Sigmoid colon (tissue), 7 donors: ENCODE results near the gene PRAMEF33. TPM values are rescaled to one million over a fixed set of nuclear protein-coding genes. Genes with fewer than 3 reads are reported as not detected.
"Not testable (repeated sequence)": the region's sequence is repeated elsewhere in the genome, so short reads cannot be mapped to it uniquely, and the experiment has no call there.

Experiments
- DNase-seq: peaks from one replicate; pipeline ENCODE4 v3.0.0-alpha.2; 2019
- H3K27ac ChIP-seq, 4 donors: fragments of 200-600 bp; sonication (generic); one replicate each; pipeline ENCODE4 v1.5.1; 2016 to 2019; ENCODE audit warnings: mild to moderate bottlenecking in 1 of 4
- H3K27me3 ChIP-seq, 3 donors: fragments of 200-600 bp; sonication (generic); one replicate each; pipeline ENCODE4 v1.5.1; 2019; ENCODE audit warnings: mild to moderate bottlenecking in 1 of 3
- H3K36me3 ChIP-seq, 4 donors: fragments of 200-600 bp; sonication (generic); one replicate each; pipeline ENCODE4 v1.5.1; 2016 to 2019
- H3K4me1 ChIP-seq, 4 donors: fragments of 200-600 bp; sonication (generic); one replicate each; pipeline ENCODE4 v1.5.1; 2017 to 2019
- H3K4me3 ChIP-seq, 4 donors: fragments of 200-600 bp; sonication (generic); one replicate each; pipeline ENCODE4 v1.5.1; 2017 to 2019; ENCODE audit warnings: mild to moderate bottlenecking in 2 of 4, moderate library complexity in 1 of 4
- H3K9me3 ChIP-seq, 4 donors: fragments of 200-600 bp in 3 of 4; sonication (generic) in 3 of 4; one replicate each; pipeline versions ENCODE4 v1.5.1 to v1.6.1; 2013 to 2019
- WGBS, 2 donors: extraction: QIAGEN DNeasy Blood & Tissue Kit; methylation state at CpG; one replicate each; pipeline ENCODE4 v1.1.7; 2013; 5-methylcytosine and 5-hydroxymethylcytosine counted together
- intact Hi-C: fragments of 100-400 bp; cut with DNase I; formaldehyde crosslinking; loops from one replicate; pipeline ENCODE4 v1.15.1; 2023
- polyA plus RNA-seq, 3 donors: library from polyadenylated mRNA; stranded (reverse); fragments of 200-250 nt; gene quantifications; one replicate each; pipeline ENCODE4 v1.2.3, GENCODE V29; 2013
- total RNA-seq, 4 donors: library from RNA; depleted of rRNA; stranded (reverse); fragments of >200 nt; gene quantifications; one replicate each; pipeline ENCODE4 v1.1.0, GENCODE V29; 2016
- donor health status: healthy with polysubstance abuse.
- donor health status: Bipolar disorder and iron deficiency.
- donor health status: healthy.

The PRAMEF33 gene
- not detected for total RNA-seq
- polyA plus RNA-seq: not detected

- H3K4me3 ChIP-seq, H3K9me3 ChIP-seq, H3K4me1 ChIP-seq, H3K36me3 ChIP-seq, intact Hi-C loops, H3K27ac ChIP-seq, DNase-seq, H3K27me3 ChIP-seq: not testable (repeated sequence)
- WGBS, 2 donors: no CpG with 5 or more reads among the region's 1 CpG
These were observed at the start of gene PRAMEF33 for GRCh38 chr1:13303239-13303638. Gene PRAMEF33, plus strand, starts transcription at chr1:13303539. Its CDS starts 2,416 bp downstream, at chr1:13305955.

- H3K27me3 ChIP-seq, H3K9me3 ChIP-seq, H3K4me3 ChIP-seq, intact Hi-C loops, H3K4me1 ChIP-seq, DNase-seq, H3K27ac ChIP-seq, H3K36me3 ChIP-seq: not testable (repeated sequence)
- 93 to 94% methylated on average over 2 of the region's 5 CpGs for WGBS, 2 donors
These were observed 49.4 kb upstream of the PRAMEF33 start, which contains the start of gene PRAMEF5 for GRCh38 chr1:13253898-13254297. Gene PRAMEF5, plus strand, starts transcription at chr1:13254198. Its CDS starts 5,071 bp downstream, at chr1:13259269.

- H3K27ac ChIP-seq, H3K9me3 ChIP-seq, intact Hi-C loops, H3K36me3 ChIP-seq, H3K4me1 ChIP-seq, H3K4me3 ChIP-seq, DNase-seq, H3K27me3 ChIP-seq: not testable (repeated sequence)
- WGBS, 2 donors: 6 to 45% methylated on average over 2 of the region's 3 CpGs
These were observed 38.2 kb upstream of the PRAMEF33 start for GRCh38 chr1:13265124-13265523.

DNA sequence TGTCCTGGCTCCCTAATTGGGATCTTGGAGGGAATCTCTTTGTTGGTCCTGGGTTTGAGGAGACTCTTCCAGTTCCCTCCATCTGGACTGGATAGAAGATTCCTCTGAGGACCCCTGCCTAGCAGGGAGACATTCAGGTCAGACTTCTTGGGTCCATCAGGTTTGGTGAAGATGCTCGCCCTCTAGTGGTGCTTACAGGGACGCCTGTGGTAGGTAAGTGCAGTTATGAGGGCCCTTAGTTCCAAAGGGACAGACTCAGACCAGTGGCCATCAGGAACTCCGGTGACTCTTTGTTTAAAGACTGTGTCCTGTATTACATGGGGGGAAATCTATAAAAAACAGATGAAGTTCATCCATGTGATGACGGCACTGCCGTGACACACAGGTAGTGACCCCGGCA is 26.3 kb upstream of the PRAMEF33 start:
- H3K4me3 ChIP-seq, DNase-seq, H3K4me1 ChIP-seq, H3K27ac ChIP-seq, H3K27me3 ChIP-seq, H3K9me3 ChIP-seq, intact Hi-C loops, H3K36me3 ChIP-seq: not testable (repeated sequence)
- WGBS, 2 donors: 22 to 61% methylated on average over 3 to 5 of the region's 6 CpGs

DNA sequence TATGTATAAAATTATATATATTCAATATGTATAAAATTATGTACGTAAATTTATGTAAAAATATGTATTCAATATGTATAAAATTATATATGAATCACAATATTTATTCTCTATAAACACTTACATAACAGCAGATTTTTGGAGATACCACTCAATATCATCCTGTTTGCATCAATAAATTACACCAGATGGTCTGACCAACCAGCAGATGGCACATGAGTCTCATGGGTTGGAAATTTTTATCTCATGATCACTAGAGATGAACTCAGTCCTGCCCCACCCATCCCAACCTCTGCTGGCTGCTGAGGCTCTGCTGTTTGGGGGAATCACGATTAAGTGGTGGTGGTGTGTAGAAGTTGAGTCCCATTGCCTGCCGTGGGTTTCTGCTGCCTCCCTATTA is 23.7 kb upstream of the PRAMEF33 start:
- 66 to 84% methylated on average over 3 of the region's 3 CpGs for WGBS, 2 donors
- H3K27ac ChIP-seq, H3K36me3 ChIP-seq, H3K4me1 ChIP-seq, H3K4me3 ChIP-seq, intact Hi-C loops, DNase-seq, H3K27me3 ChIP-seq, H3K9me3 ChIP-seq: not testable (repeated sequence)

DNA sequence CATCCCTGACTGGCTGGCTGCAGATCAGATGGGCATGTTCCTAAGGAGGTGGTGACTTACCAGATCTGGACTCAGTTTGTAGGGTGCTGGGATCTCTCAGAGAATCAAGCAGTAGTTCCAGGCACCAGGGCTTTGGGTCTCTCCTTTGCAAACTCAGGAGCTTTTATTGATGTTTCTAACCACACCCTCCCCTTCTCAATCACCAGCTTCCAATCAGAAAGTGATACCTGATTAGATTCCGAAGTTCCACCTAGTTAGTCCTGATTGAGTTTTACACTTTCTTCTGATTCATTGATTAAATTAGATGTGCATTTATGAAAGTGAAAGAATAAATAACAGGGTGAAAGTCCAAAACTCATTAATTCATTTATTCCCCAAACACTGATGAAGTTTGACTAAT is 18.3 kb upstream of the PRAMEF33 start, which contains the start of gene PRAMEF8:
PRAMEF8 (minus strand) TSS at position 101 of the 400 bp plus-strand sequence. CDS start 1,046 bp downstream, outside the sequence.
- intact Hi-C loops, DNase-seq, H3K27me3 ChIP-seq, H3K27ac ChIP-seq, H3K36me3 ChIP-seq, H3K4me3 ChIP-seq, H3K9me3 ChIP-seq, H3K4me1 ChIP-seq: not testable (repeated sequence)
- no CpG with 5 or more reads among the region's 1 CpG for WGBS, 2 donors

DNA sequence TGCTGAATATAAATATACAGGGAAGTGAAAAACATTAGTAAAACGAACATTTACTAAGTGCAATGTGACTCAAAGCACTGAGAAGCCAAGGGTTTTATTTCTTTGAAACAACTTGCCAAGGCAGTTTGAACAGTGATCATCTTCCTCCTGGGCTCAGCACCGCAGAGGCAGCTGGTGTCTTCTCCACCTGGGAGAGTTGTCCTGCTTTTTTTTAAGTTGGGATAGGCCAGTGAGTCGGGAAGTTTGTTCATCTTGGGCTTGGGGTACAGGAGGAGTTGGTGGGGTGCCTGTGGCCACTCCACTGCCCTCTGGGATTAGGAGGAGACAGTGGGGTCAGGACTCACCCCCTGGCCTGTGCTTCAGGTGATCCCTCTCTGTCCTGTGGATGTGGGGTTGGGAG is 14.3 kb upstream of the PRAMEF33 start:
- H3K36me3 ChIP-seq, H3K9me3 ChIP-seq, intact Hi-C loops, DNase-seq, H3K27ac ChIP-seq, H3K4me3 ChIP-seq, H3K27me3 ChIP-seq, H3K4me1 ChIP-seq: not testable (repeated sequence)
- 63 to 74% methylated on average over 1 to 2 of the region's 3 CpGs for WGBS, 2 donors

DNA sequence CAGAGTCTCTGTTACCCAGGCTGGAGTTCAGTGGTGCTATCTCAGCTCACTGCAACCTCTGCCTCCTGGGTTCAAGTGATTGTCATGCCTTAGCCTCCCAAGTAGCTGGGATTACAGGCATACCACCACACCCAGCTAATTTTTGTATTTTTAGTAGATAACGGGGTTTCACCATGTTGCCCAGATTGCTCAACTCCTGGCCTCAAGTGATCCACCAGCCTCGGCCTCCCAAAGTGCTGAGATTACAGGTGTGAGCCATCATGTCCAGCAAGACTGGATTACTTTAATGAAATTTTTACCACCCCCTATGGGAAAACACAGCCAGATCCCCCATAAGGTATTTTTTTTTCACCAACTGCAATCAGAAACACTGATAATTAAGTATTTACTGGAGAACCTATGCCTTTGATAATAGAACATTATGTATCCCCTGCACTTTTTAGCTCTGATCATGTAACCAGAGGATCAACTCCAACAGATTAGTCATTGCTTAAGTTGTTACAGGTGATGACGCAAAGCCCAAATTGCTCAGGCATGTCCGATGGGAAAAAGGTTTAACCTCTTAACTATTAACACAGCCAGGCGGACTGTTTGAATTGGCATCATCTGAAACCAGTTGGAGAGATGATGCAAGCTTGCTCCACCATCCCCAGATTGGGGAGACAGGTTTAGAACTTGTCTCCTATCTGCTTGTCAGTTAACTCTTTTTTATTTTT is 6.0 kb upstream of the PRAMEF33 start:
- H3K27ac ChIP-seq, H3K27me3 ChIP-seq, H3K36me3 ChIP-seq, DNase-seq, H3K4me3 ChIP-seq, intact Hi-C loops, H3K4me1 ChIP-seq, H3K9me3 ChIP-seq: not testable (repeated sequence)
- 84 to 99% methylated on average over 2 of the region's 5 CpGs for WGBS, 2 donors

GRCh38 chr1:13298699-13299098 is 4.6 kb upstream of the PRAMEF33 start:
- H3K36me3 ChIP-seq, H3K27ac ChIP-seq, DNase-seq, H3K4me1 ChIP-seq, H3K9me3 ChIP-seq, H3K4me3 ChIP-seq, intact Hi-C loops, H3K27me3 ChIP-seq: not testable (repeated sequence)
- 95 to 97% methylated on average over 12 to 14 of the region's 27 CpGs for WGBS, 2 donors

GRCh38 chr1:13302197-13302596 is 1.1 kb upstream of the PRAMEF33 start:
- H3K4me1 ChIP-seq, H3K27me3 ChIP-seq, H3K4me3 ChIP-seq, H3K27ac ChIP-seq, intact Hi-C loops, DNase-seq, H3K9me3 ChIP-seq, H3K36me3 ChIP-seq: not testable (repeated sequence)

GRCh38 chr1:13315281-13315680 is 11.9 kb downstream of the PRAMEF33 start, which contains the start of gene PRAMEF15:
Gene PRAMEF15, plus strand, starts transcription at chr1:13315581. Its CDS starts 2,827 bp downstream, at chr1:13318408.
- H3K27me3 ChIP-seq, H3K4me1 ChIP-seq, H3K27ac ChIP-seq, intact Hi-C loops, H3K36me3 ChIP-seq, H3K9me3 ChIP-seq, H3K4me3 ChIP-seq, DNase-seq: not testable (repeated sequence)
- WGBS, 2 donors: 55 to 62% methylated on average over 3 of the region's 4 CpGs

DNA sequence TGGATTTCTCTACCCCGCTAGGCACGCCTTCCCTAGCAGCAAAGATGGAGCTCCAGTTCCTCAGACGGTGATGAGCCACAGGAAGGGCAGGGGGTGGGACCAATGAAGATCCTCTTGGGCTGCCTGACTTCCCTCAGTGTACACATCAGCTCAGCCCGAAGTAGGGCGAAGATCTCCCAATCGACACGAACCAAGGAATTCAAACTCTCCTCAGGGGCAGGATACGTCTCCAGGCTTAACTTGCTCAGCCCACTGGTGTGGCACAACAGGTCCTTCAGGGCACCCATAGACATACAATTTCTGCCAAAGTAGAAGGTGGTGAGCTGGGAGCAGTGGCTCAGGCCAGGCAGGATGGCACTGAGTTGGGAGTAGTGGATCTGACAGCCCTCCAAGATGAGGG is 39.2 kb downstream of the PRAMEF33 start:
- H3K27ac ChIP-seq, H3K4me3 ChIP-seq, H3K4me1 ChIP-seq, H3K27me3 ChIP-seq, H3K36me3 ChIP-seq, intact Hi-C loops, DNase-seq, H3K9me3 ChIP-seq: not testable (repeated sequence)
- WGBS, 2 donors: 86 to 89% methylated on average over 8 of the region's 8 CpGs

- H3K9me3 ChIP-seq, H3K36me3 ChIP-seq, DNase-seq, H3K4me1 ChIP-seq, H3K27ac ChIP-seq, H3K4me3 ChIP-seq, H3K27me3 ChIP-seq, intact Hi-C loops: not testable (repeated sequence)
- WGBS, 2 donors: 63 to 73% methylated on average over 7 of the region's 7 CpGs
These were observed 43.7 kb downstream of the PRAMEF33 start, which contains the start of gene PRAMEF14 for GRCh38 chr1:13347034-13347433. Gene PRAMEF14, minus strand, starts transcription at chr1:13347134. Its CDS starts 1,820 bp downstream, at chr1:13345314.
